SHP77 (cell line): ENCODE results near the gene DMWD.

Experiments used
- DNase-seq, 2 experiments: peaks; one replicate each; lab custom pipeline; 2025; lab: John Stamatoyannopoulos, UW

DMWD gene

DNA sequence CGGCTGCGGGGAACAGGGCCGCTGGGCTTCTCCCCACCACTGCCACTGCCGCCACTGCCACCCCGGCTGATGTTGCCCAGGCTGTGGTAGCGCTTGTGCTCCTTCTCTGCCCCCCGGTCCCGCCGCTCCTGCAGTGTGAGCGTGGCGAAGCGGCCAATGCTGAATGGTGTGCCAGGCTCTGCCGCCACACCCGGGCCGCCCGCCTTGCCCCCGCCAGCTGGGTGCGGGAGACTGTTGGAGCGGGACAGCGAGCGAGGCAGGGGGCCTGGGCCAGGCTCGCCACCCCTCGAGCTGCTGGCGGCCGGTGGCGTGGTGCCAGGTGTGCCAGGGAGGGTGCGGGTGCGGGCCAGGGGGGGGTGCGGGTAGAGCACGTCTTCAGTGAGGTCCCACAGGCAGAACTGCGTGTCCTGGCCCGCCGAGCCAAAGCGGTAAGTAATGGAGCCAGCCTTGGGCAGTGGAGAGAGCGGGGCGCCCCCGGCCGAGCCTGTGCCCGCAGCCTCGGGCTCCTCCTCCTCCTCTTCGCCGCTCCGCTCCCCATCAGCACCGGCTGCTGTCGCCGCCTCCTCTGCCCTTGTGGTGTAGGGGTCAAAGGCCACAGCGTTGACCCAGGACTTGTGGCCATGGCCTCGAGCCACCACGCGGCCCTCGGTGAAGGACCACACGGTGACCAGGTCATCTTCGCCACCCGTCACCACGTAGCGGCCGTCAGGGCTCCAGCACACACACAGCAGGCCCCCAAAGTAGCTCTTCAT lies 6.7 kb downstream of the DMWD start:
- no peak for DNase-seq

DNA sequence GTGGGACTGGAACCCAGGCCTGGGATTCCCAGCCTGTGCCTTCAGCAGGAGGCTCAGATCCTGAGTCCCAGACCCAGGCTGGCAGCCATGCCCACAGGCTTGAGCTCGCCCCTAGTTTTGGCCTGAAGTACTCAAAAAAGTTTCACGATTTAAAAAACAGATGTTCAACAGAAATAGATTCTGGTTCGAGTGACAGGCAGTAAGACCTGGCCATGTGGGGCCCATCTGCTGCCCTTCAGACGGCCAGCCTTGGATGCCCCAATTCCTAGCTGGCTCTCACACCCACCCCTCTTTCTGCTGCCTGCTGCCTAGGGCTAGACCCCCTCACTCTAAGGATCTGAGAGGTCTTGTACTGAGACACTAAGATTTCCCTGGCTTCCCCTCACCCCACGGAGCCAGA lies 7.5 kb downstream of the DMWD start:
- DNase-seq: no peak

DNA sequence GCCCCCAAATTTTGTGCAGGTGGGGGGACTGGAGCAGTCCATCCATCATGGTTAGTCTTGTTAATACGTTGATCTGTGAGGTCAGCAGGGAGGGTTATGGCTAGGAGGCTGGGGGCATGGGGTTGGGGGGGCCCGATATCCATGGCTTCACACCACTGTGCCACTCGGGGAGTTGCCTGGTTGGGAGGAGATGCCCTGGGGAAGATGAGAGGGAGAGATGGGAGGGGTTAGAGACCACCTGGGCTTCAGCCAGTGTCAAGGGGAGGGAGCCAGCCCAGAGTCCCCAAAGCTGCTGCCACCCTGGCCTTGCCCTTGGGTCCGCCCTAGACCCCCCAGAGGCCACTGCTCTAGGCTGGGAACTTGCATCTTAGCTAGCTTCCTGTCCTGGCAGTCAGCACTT lies 8.5 kb downstream of the DMWD start:
- no peak for DNase-seq

DNA sequence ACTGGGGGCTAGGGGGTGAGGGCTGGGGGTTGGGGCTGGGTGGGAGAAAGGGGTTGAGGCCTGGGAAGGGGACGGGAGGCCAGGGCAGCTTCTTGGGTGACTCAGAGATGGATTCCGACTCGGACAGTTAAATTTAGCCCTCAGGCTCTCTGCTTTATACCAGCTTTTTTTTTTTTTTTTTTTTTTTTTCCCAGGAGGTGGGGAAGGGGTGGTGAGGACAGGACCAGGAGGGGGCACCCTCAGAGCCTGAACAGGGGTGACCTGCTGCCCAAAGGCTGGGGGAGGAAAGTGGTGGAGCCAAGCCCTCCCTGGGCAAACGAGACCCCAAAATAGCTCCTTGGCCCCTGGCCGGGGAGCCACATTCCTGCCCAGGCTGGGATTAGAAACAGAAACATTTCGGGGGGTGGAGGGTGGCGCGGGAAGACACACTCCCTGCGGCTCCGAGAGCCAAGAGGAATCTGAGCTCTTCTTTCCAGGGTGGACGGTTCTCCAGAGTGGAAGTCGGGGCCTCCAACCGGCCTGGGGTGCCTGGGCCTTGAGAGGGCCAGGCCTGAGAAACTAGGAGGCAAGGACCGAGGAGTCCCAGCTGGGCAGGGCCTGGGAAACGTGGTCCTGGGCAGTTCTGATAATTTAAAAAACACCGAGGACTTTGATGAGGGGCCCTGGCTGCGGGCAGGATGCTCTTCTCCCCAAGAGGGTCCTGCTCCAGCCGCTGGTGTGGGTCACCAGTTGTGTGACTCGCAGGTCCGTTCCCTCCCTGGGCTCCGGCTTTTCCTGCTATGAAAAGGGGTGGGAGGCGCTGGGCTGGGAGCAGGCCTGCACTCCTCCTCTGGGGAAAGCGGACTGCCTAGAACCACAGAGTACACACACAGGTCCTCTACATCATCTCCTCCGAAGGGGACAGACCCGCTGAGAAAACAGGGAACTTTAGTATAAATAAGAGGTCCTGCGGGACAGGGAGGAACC lies 9.5 kb downstream of the DMWD start:
- peak in 1 of 2 experiments; percentile 23 for DNase-seq

DNA sequence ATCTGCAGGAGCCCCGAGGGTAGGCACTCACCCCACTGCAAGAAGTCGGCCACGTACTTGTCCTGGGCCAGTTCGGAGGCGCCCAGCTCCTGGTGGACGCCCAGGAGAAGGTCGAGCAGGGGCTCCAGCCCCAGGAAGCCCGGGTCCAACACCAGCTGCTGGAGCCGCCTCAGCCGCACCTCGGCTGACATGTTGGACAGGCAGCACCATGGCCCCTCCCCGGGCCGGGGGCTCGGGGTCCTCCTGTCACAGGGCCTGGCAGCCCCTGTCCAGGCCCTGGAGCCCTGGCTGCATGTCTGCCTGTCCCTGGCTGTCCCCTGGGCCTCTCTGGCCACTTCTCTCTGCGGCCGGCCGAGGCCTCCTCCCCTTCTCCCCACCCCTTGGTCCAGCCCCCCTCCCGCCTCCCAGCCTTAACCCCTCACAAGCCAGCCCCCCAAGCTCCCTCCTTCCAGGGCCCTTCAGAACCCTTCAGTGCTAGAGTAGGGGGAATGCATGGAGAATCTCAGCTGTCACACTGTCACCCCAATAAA lies 10.4 kb downstream of the DMWD start, which contains the start of gene DMPK:
DMPK (minus strand) TSS at position 329 of the 530 bp plus-strand sequence; CDS start at position 191, 138 bp downstream.
- DNase-seq: peak in 1 of 2 experiments; percentile 39

DNA sequence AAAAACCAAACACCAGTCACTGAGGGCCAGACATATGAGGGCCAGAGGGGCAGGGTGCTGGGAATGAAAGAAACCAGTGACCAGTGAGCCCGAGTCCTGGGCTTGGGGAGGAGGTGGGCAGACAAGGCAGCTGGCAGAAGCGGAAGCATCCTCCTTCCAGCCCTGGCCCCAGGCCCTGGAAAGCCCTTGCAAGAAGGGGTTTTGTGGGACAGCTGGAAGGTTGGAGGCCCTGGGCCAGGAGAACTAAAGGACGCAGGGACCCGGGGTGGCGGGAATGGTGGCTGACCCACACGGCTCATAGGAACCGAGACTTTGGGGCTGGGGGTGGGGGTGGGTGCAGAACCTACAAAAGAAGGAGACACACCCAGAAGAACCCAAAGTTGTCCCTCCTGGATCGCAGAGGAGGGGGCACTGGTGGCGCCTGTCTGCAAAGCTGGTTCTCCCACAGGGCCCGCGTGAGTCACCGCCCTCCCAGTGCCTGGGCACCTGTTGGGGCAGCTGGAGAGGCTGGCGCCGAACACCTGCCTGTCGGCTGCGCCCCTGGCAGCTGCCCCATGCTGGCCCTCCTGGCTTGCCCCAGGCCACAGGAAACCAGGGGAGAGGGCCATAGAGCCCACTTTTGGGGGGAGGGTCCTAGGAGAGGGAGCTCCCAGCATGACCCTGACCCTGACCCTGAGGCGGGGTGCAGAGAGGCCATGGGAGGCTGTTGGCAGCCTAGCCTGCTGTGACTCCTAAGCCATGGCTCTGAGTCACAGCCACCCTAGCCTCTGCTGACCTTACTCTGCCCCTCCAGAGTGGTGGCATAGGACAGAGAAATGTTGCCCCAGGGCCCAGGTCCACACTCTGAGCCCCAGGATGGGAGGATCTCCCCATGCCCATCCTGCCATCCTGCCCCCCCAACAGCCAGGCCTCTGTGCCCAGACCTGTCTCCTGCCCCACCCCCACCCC lies 11.2 kb downstream of the DMWD start:
- DNase-seq: peak; percentile 79 to 80

DNA sequence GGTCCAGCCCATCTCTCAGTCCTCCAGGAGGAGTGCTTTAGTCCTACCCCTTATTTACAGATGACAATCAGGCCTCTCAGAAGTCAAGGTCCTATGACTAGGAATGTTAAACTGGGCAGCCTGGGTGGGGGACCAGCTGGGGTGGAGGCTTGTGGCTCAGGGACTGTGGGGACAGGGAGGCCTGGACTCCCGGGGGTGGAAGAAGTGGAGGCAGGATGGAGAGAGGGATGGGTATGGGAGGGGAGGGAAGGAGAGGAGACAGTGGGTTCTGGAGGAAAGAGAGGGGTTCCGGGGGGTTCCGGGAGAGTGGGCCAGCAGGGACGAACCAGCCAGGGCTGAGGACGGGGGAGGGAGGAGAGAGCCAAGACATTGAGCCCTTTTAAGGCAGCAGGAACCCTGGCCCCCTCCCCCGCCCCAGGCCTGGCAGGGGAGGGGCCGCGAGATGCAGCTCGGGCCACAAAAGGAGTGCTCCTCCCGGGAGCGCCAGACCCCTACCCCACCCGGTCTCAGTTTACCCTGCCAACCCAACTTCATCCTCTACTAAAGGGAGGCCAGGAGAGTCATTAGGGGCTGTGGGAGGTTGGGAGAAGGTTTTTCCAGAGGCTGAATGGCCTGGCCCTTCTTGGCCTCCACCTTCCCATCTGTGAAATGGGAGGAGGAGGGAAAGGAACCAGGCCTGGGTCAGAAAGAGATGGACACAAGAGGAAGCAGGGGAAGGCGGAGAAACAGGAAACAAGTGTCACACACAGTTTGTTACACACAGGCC lies 12.0 kb downstream of the DMWD start:
- DNase-seq: no peak

DNA sequence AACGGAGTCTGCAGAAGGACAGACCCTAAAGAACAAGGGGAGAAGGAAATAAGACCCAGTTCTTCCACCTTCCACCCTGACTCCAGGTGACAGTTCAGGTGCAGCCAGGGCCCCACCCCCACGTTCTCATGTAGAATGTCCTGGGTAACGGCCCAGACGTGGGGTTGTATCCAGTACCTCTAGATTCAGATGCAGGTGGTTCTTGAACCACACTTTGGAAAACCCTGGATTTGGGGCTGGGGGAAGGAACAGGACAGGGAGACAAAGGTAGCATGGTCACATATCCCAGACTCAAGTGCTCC lies 12.5 kb downstream of the DMWD start:
- DNase-seq: no peak

DNA sequence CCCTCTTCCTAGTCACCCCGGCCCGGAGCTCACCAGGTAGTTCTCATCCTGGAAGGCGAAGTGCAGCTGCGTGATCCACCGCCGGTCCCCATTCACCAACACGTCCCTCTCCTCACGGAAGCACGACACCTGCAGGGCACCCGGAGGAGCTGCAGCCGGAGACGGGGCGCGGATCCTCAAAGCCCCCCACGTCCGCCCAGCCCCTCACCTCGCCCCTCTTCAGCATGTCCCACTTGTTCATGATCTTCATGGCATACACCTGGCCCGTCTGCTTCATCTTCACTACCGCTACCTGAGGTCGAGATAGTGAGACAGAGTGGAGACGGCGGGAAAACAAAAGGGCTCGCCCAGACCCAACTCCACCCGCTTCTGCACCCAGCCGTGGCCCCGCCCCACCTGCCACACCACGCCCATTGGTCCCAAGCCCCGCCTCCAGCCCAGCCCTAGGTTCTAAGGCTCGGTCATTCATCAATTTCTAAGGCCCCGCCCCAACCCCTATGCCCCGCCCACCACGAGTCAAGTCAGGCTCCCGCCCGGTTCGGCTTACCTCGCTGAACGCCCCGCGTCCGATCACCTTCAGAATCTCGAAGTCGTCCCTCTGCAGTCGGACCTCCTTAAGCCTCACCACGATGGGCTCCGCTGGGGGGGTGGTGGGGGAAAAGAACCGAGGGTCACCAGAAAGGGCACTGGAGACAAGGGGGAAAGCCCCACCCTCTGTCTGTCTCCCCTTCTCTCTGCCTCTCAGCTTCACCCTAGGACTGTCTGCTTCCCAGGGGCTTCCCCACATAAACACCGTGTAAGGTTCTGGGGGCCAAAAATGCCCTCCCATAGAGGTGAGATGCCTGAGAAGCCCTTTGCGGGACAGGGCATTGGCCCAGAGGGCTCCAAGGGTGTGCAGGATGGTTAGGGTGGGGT lies 13.2 kb downstream of the DMWD start:
- peak; percentile 69 to 77 for DNase-seq

DNA sequence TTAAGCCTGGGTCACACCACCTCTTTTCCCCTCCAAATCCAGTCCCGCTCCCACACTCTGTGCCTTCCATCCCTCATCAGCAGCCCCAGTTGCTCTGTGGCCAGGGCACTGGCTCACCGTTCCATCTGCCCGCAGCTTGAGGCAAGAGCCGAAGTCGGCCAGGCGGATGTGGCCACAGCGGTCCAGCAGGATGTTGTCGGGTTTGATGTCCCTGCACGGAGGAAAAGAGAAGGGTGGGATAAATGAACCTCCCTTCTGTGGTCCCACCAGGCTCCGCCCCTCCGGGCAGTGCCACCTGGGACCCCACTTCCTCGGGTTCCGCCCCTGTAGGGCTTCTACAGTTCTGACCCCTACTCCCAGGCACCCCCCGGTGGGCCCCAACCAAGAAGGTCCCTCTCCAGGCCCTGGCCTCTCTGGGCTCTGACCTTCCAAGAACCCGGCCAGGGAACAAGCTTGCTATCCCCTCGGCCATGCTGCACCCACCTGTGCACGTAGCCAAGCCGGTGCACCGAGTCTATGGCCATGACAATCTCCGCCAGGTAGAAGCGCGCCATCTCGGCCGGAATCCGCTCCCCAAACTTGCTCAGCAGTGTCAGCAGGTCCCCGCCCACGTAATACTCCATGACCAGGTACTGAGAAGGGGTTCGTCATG lies 14.5 kb downstream of the DMWD start:
- DNase-seq: no peak

DNA sequence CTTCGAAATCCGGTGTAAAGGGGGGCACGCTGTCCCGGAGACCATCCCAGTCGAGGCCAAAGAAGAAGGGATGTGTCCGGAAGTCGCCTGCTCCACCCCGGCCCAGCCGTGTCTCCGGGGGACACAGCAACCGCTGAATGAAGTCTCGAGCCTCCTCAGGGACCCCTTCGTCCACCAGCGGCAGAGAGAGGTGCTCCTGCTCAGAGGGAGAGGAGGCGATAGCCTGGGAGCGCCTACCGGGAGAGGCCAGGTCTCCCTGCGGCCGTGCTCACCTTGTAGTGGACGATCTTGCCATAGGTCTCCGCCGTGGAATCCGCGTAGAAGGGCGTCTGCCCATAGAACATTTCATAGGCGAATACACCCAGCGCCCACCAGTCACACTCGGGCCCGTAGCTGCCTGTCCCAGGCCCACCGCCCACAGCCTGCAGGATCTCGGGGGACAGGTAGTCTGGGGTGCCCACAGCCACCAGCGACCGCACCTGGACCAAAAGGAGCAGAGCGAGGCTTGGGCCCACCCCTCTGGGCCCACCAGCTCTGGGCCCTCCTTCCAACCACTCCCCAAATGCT lies 15.2 kb downstream of the DMWD start:
- DNase-seq: no peak

DNA sequence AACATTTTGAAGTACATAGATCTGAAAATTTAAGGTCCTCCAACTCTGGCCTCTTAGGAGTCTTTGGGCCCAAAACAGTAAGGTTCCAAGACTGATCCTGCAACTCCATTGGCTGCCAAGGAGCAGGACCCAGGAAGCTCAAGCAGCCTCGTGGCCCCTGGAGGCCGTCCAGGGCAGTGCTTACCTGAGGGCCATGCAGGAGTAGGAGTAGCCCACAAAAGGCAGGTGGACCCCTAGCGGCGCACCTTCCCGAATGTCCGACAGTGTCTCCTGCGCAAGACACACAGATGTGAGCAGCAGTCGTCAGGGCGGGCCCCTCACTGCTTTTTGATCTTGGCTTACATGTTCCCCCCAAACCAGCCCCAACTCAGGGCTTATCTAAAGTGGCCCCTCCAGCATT lies 17.9 kb downstream of the DMWD start:
- no peak for DNase-seq

DNA sequence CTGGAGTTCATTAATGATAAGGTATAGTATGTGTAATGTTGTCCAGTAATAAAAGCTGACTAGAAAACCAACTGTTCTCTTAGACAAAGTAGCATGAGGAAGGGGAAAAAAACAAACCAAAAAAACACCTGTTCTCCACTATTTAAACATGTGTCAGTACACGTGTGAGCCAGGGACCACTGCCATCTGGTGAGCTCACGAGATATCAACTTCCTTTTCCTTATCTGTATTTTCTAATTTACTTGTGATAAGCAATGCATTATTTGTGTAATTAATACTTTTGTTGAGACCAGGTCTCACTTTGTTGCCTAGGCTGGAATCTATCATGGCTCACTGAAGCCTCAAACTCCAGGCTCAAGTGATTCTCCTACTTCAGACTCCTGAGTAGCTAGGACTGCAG lies 19.3 kb downstream of the DMWD start:
- DNase-seq: no peak

DNA sequence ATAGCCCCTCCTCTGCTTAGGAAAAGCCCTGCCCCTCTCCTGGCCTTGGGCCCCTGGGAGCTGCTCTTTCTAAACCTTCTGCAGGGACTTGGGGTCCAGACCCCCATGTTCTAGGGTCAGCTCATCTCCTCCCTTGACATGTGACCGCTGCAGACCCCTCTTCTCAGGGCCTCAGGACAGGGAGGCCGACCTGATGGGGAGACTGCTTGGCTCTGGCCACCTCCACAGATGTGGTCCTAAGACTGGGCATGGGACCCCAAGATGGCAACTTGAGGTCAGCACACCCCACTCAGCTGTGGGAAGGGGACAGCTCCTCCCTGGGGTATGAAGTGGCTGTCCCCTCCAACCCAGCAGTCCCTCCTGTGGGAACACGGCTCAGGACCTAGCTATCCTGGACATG lies 19.7 kb downstream of the DMWD start:
- no peak for DNase-seq

DNA sequence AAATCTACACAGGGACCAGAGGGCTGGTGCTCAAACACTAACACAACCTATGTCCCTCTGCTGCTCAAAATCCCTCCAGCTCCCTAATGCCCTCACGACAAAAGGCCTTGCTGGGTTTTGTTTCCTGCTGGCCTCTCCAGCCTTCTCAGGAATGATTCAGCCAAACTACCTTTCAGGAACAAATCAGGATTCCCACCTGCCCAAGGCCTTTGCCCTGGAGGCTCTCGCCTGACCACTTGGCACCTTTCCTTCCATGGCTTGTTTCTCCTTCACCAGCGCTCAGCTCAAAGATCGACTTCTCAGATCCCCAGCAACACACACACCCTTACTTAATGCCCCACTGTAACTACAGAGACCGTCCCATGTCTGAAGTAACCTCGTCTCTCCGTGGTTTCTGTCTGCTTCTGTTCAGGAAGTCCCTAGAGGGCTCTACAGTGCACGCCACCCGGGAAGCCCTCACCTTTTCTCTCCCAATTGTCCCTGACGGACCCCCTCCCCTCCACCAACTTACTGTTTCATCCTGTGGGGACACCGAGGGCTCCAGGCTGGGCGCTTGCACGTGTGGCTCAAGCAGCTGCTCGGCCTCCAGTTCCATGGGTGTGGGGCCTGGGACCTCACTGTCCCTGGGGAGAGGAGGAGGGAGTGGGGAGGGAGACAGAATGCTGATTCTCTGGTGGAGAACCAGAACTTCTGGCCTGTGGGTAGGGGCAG lies 20.4 kb downstream of the DMWD start:
- no peak for DNase-seq

DNA sequence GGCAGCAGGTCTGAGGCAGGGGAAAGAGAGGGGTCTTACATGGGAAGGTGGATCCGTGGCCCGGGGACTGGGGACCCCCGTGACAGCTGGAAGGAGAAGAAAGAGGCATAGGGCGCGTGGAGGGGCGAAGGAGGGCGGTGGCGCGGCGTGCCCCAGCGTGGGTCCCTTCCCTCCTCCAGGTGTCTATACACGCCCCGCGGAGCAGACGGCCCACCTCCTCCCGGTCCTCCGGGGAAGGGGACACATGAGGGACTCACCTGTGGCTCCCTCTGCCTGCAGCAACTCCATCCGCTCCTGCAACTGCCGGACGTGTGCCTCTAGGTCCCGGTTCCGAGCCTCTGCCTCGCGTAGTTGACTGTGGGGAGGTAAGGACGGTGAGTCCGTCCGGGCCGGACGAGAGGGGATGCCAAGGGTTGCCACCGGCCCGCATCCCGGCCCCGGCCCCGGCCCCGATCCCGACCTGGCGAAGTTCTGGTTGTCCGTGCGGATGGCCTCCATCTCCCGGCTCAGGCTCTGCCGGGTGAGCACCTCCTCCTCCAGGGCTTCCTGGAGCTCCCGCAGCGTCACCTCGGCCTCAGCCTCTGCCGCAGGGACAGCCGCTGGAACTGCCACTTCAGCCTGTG lies 21.2 kb downstream of the DMWD start:
- no peak for DNase-seq

DNA sequence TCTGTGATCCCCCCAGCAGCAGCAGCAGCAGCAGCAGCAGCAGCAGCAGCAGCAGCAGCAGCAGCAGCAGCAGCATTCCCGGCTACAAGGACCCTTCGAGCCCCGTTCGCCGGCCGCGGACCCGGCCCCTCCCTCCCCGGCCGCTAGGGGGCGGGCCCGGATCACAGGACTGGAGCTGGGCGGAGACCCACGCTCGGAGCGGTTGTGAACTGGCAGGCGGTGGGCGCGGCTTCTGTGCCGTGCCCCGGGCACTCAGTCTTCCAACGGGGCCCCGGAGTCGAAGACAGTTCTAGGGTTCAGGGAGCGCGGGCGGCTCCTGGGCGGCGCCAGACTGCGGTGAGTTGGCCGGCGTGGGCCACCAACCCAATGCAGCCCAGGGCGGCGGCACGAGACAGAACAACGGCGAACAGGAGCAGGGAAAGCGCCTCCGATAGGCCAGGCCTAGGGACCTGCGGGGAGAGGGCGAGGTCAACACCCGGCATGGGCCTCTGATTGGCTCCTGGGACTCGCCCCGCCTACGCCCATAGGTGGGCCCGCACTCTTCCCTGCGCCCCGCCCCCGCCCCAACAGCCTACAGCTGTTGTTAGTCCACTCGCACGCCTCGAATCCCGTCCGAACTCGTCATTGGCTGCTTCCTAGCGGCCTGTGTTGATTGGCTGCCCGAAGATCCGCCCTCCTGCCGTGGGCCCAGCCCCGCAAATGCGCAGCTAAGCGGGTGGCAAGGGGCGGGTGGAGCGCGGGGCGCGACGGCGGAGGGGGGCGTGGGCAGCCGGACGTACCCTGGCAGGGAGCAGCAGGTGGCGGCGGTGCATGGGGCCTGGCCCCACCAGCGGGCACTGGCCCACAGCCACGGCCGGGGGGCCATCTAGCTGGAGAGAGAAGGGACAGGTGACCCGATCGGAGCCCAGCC lies 22.2 kb downstream of the DMWD start:
- peak; percentile 96 to 99 for DNase-seq
